ENCODE results near the gene PRSS23.

- TF ChIP-seq GLIS3 (CRISPR knock-in tag; IDR thresholded peaks at IDR 0.05), result no peak
- no peak for TF ChIP-seq ZFP30 (CRISPR knock-in tag; IDR thresholded peaks at IDR 0.05)
- TF ChIP-seq ZFP3 (CRISPR knock-in tag; IDR thresholded peaks at IDR 0.05), result no peak
These were observed 12.6 kb downstream of the PRSS23 start for GRCh38 chr11:86812981-86813380.

Measured in SK-N-SH treated with all-trans-retinoic acid at 6 μM for 48 hours (cell line).